ENCODE results near the gene KIF22.
"Not testable (repeated sequence)": the region's sequence is repeated elsewhere in the genome, so short reads cannot be mapped to it uniquely, and the experiment has no call there.

The KIF22 gene

DNA sequence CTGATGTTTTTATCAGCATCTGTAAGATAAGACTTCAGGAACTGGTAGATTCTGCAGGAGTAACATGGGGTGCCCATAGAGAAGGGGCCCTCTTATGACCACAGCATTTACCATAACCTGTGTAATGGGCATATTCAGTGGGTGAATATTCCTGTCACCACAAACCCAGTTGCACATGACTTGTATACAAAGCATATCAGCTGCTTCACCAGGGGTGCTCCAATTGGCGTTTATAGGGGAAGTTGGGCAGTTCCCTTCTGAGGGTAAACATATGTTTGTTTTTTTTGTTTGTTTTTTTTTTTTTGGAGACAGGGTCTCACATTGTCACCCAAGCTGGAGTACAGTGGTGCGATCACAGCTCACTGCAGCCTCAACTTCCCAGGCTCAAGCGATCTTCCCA is 24.0 kb upstream of the KIF22 start:
- Histone ChIP-seq H3K4me1 (ENCODE audit: control insufficient read depth, insufficient read depth, low read length) (no peaks in the 10 kb centered on the region), H3K27me3 (ENCODE audit: control insufficient read depth, insufficient read depth, low read length, poor library complexity, severe bottlenecking) (no peaks in the 10 kb centered on the region), H3K27ac (ENCODE audit: insufficient read depth, low read depth, low read length, poor library complexity, severe bottlenecking) (no peak overlapping the region), H3K9me3 (ENCODE audit: control insufficient read depth, low read length) (no peaks in the 10 kb centered on the region), H3K4me3 (ENCODE audit: insufficient read depth, low read depth, low read length) (no peak overlapping the region), H3K36me3 (ENCODE audit: control insufficient read depth, insufficient read depth, low read length) (no peaks in the 10 kb centered on the region)
- WGBS, 2 experiments = 90 to 96% methylated on average over 3 of the region's 3 CpGs

DNA sequence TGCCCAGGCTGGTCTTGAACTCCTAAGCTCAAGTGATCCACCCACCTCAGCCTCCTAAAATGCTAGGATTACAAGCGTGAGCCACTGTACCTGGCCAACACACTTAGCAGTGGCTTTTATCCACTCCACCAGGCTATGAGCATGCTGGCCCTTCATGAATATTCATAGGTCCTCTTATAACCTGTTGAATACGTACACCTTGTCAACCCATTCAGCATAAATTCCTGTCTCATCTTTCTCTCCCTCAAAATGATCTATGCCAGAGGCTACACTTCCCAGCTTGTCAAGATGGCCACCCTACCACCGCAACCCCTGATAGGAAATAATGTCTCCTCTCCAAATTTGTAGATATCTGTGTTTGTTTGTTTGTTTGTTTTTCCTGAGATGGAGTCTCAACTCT is 23.5 kb upstream of the KIF22 start:
- H3K4me3 ChIP-seq (ENCODE audit: insufficient read depth, low read depth, low read length) = no peak overlapping the region
- WGBS, 2 experiments = 92 to 94% methylated on average over 3 of the region's 3 CpGs
- H3K27ac ChIP-seq (ENCODE audit: insufficient read depth, low read depth, low read length, poor library complexity, severe bottlenecking) = no peak overlapping the region
- H3K9me3 ChIP-seq (ENCODE audit: control insufficient read depth, low read length) = no peaks in the 10 kb centered on the region
- no peaks in the 10 kb centered on the region for H3K4me1 ChIP-seq (ENCODE audit: control insufficient read depth, insufficient read depth, low read length)
- no peaks in the 10 kb centered on the region for H3K36me3 ChIP-seq (ENCODE audit: control insufficient read depth, insufficient read depth, low read length)
- no peaks in the 10 kb centered on the region for H3K27me3 ChIP-seq (ENCODE audit: control insufficient read depth, insufficient read depth, low read length, poor library complexity, severe bottlenecking)

DNA sequence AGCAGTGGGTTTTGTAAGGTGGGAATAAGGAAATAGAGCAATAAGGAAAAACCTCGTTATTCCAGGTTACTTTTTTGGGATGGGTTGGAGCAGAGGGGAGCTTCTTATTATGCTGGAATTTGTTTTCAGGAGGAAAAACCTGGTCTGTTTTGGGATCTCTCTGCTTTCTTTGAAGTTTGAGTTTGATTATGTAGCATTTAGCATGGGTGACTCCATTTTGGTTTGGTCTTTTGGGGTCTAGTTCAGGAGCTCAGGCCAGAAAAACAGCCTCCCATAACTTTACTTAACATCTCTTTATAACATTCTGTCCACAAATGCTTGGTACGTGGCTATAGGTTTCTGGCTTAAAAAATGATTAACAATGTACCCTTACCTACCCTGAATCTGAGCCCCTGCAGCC is 21.0 kb upstream of the KIF22 start:
- WGBS, 2 experiments = 91 to 92% methylated on average over 2 of the region's 2 CpGs

DNA sequence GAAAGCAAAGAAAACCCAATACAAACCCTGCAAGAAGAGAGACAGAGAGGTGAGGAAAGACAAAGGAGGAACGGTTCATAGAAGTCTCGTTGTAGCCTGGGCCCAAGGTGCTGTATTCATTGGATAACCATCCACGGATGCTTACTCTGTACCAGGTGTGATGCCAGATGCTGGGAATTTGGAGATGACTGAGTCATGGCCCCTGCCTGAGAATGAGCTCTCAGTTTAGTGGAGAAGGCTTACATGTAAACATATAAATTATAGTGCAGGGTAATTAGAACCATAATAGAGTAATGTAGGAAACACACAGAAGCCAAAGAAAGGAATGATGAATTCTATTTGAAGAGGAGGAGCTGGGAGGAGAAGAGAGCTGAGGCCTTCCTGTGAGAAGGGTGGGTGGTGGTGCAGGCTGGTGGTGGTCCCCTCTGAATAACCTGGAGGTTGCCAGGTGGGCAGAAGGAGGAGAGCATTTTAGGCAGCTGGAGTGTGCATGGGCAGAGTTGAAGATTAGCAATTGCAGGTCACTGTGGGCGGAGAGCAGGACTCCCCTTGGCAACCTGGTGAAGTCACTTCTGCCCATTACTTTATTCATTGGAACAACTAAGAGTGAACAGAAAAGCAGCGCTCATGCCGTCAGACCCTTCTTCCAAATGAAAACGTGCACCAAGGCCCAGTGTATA is 20.2 kb upstream of the KIF22 start:
- WGBS, 2 experiments = 93 to 94% methylated on average over 7 of the region's 7 CpGs
- H3K9me3 ChIP-seq (ENCODE audit: control insufficient read depth, low read length) = no peaks in the 10 kb centered on the region
- no peaks in the 10 kb centered on the region for H3K27me3 ChIP-seq (ENCODE audit: control insufficient read depth, insufficient read depth, low read length, poor library complexity, severe bottlenecking)
- H3K4me3 ChIP-seq (ENCODE audit: insufficient read depth, low read depth, low read length) = no peak overlapping the region
- H3K4me1 ChIP-seq (ENCODE audit: control insufficient read depth, insufficient read depth, low read length) = no peaks in the 10 kb centered on the region
- no peaks in the 10 kb centered on the region for H3K36me3 ChIP-seq (ENCODE audit: control insufficient read depth, insufficient read depth, low read length)
- H3K27ac ChIP-seq (ENCODE audit: insufficient read depth, low read depth, low read length, poor library complexity, severe bottlenecking) = no peak overlapping the region

More for the DNA sequence above, 21.0 kb upstream of the KIF22 start:
- Histone ChIP-seq H3K27me3 (ENCODE audit: control insufficient read depth, insufficient read depth, low read length, poor library complexity, severe bottlenecking) (no peaks in the 10 kb centered on the region), H3K36me3 (ENCODE audit: control insufficient read depth, insufficient read depth, low read length) (no peaks in the 10 kb centered on the region), H3K4me1 (ENCODE audit: control insufficient read depth, insufficient read depth, low read length) (no peaks in the 10 kb centered on the region), H3K27ac (ENCODE audit: insufficient read depth, low read depth, low read length, poor library complexity, severe bottlenecking) (no peak overlapping the region), H3K4me3 (ENCODE audit: insufficient read depth, low read depth, low read length) (no peak overlapping the region), H3K9me3 (ENCODE audit: control insufficient read depth, low read length) (no peaks in the 10 kb centered on the region)

DNA sequence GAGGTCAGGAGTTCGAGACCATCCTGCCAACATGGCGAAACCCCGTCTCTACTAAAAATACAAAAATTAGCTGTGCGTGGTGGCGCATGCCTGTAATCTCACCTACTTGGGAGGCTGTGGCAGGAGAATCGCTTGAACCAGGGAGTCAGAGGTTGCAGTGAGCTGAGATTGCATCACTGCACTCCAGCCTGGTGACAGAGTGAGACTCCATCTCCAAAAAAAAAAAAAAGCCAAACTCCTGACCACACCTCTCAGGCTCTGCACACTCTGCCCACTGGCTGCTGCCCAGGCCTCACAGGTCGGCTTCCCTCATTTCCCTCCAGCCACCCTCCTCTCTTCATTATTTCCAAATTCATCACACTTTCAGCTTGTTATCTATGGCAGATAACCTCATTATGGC is 18.2 kb upstream of the KIF22 start:
- not testable (repeated sequence) for H3K36me3 ChIP-seq (ENCODE audit: control insufficient read depth, insufficient read depth, low read length); H3K4me1 ChIP-seq (ENCODE audit: control insufficient read depth, insufficient read depth, low read length); H3K27ac ChIP-seq (ENCODE audit: insufficient read depth, low read depth, low read length, poor library complexity, severe bottlenecking); H3K4me3 ChIP-seq (ENCODE audit: insufficient read depth, low read depth, low read length); H3K9me3 ChIP-seq (ENCODE audit: control insufficient read depth, low read length); H3K27me3 ChIP-seq (ENCODE audit: control insufficient read depth, insufficient read depth, low read length, poor library complexity, severe bottlenecking)
- 91 to 93% methylated on average over 7 of the region's 7 CpGs for WGBS, 2 experiments

DNA sequence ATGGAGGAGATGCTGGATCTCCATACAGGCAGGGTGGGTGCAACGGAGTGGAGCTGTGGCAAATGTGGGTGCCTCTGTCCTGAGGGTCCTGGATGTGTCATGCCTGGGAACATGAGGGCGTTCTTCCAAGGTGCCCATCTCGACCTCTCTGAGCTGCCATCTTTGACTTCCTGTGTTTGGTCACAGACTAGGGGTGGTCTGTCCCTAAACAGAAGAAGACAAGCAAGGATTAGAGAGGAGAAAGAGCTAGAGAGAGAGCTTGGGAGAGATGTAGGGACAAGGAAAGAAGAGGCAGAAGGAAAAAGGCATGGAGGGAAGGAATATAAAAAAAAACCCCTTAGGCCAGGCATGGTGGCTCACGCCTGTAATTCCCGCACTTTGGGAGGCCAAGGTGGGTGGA is 15.8 kb upstream of the KIF22 start:
- H3K36me3 ChIP-seq (ENCODE audit: control insufficient read depth, insufficient read depth, low read length) = no peaks in the 10 kb centered on the region
- H3K9me3 ChIP-seq (ENCODE audit: control insufficient read depth, low read length) = no peaks in the 10 kb centered on the region
- no peak overlapping the region for H3K27ac ChIP-seq (ENCODE audit: insufficient read depth, low read depth, low read length, poor library complexity, severe bottlenecking)
- no peak overlapping the region for H3K4me3 ChIP-seq (ENCODE audit: insufficient read depth, low read depth, low read length)
- peaks cover 5% of the 10 kb centered on the region for H3K27me3 ChIP-seq (ENCODE audit: control insufficient read depth, insufficient read depth, low read length, poor library complexity, severe bottlenecking)
- WGBS, 2 experiments = 90 to 92% methylated on average over 5 of the region's 5 CpGs
- H3K4me1 ChIP-seq (ENCODE audit: control insufficient read depth, insufficient read depth, low read length) = no peaks in the 10 kb centered on the region

DNA sequence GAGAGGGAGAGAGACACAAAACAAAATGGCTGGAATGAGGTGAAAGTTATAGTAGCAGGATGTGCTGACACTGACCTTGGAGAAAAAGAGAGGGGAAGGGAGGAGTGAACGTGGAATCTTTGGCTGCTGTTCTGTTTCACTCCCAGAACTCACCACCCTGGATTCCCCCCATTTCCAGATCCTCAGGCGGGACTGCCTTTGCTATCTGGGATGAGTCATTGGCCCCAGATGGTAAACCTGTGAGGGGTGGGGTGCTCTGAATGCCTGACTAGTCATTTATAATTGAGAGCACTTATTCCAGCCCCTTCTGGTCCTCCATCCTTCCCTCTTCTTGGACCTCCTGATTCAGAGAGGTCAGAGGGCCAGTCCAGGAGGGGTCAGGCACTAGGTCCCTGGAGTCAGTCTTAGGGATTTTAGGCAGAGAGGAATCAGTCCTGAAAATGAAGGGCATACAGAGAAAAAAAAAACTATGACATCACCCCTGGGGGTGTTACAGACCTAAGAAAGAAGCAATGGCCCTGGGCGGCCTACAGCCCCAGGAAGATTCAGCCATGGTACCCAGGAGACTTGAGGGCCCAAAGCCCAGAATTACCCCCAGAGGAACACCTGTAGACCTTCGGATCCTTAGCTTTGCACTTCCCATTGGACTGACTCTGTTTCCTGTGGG is 14.7 kb upstream of the KIF22 start:
- H3K27me3 ChIP-seq (ENCODE audit: control insufficient read depth, insufficient read depth, low read length, poor library complexity, severe bottlenecking) = peaks cover 5% of the 10 kb centered on the region
- no peak overlapping the region for H3K4me3 ChIP-seq (ENCODE audit: insufficient read depth, low read depth, low read length)
- H3K4me1 ChIP-seq (ENCODE audit: control insufficient read depth, insufficient read depth, low read length) = no peaks in the 10 kb centered on the region
- WGBS, 2 experiments = 80 to 84% methylated on average over 4 of the region's 4 CpGs
- no peaks in the 10 kb centered on the region for H3K9me3 ChIP-seq (ENCODE audit: control insufficient read depth, low read length)
- H3K36me3 ChIP-seq (ENCODE audit: control insufficient read depth, insufficient read depth, low read length) = no peaks in the 10 kb centered on the region
- H3K27ac ChIP-seq (ENCODE audit: insufficient read depth, low read depth, low read length, poor library complexity, severe bottlenecking) = no peak overlapping the region

DNA sequence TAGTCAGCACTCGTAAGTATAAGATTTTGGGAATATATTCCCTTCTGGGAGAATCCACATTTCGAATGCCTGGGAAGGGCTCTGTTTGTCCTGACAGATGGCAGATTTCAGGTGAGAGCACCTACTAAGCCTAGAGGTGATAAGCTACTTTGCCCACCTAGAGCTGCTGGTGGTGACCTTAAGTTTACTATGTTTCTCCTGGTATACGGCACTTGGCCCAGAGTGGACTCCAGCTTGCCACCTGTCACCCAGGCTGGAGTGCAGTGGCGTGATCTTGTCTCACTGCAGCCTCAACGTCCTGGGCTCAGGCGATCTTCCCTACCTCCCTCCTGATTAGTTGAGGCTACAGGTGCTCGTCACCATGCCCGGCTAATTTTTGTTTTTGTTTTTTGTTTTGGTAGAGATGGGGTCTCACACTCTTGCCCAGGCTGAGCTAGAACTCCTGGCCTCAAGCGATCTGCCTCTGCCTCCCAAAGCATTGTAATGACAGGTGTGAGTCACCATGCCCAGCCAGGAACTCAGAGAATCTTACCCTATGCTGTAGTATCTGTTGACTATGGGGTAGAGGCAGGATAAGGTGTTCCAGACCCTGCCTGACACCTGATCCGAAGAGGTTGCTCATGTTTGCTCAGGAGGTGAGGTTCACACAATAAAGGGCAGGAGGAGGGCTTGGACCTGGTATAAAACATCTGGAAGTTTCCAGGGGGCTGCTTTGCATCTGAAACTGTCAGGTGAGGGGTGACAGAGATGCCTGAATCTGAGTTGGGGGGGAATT is 12.8 kb upstream of the KIF22 start, which contains the start of gene ZG16:
Gene ZG16, plus strand, starts transcription at position 681 of the 775 bp plus-strand sequence. CDS start 1,011 bp downstream, outside the sequence.
- Histone ChIP-seq H3K27ac (ENCODE audit: insufficient read depth, low read depth, low read length, poor library complexity, severe bottlenecking) (no peak within 1 kb of the TSS), H3K9me3 (ENCODE audit: control insufficient read depth, low read length) (no peaks in the 10 kb centered on the region), H3K4me1 (ENCODE audit: control insufficient read depth, insufficient read depth, low read length) (no peaks in the 10 kb centered on the region), H3K4me3 (ENCODE audit: insufficient read depth, low read depth, low read length) (no peak within 1 kb of the TSS), H3K36me3 (ENCODE audit: control insufficient read depth, insufficient read depth, low read length) (no peaks in the 10 kb centered on the region), H3K27me3 (ENCODE audit: control insufficient read depth, insufficient read depth, low read length, poor library complexity, severe bottlenecking) (peaks cover 5% of the 10 kb centered on the region)
- WGBS, 2 experiments = 77 to 79% methylated on average over 8 to 10 of the region's 10 CpGs

DNA sequence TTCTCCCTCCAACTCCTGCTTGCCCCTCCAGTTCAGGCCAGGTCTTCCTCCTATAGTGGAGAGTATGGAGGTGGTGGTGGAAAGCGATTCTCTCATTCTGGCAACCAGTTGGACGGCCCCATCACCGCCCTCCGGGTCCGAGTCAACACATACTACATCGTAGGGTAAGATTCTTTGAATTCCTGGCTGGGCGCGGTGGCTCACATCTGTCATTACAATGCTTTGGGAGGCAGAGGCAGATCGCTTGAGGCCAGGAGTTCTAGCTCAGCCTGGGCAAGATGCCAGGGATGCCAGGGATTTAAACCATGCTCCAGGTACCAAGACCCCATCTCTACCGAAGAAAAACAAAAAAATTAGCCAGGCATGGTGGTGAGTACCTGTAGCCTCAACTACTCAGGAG is 11.1 kb upstream of the KIF22 start:
- Histone ChIP-seq H3K9me3 (ENCODE audit: control insufficient read depth, low read length) (no peaks in the 10 kb centered on the region), H3K4me3 (ENCODE audit: insufficient read depth, low read depth, low read length) (no peak overlapping the region), H3K4me1 (ENCODE audit: control insufficient read depth, insufficient read depth, low read length) (no peaks in the 10 kb centered on the region), H3K36me3 (ENCODE audit: control insufficient read depth, insufficient read depth, low read length) (no peaks in the 10 kb centered on the region), H3K27me3 (ENCODE audit: control insufficient read depth, insufficient read depth, low read length, poor library complexity, severe bottlenecking) (peaks cover 5% of the 10 kb centered on the region), H3K27ac (ENCODE audit: insufficient read depth, low read depth, low read length, poor library complexity, severe bottlenecking) (no peak overlapping the region)
- 77 to 78% methylated on average over 10 of the region's 10 CpGs for WGBS, 2 experiments

All from ectodermal cell (in vitro differentiated cells).